ENCODE results near the gene CNBP.
A peak's percentile ranks its signal among the peaks of the same experiment; 100 is the strongest.
"Not testable (repeated sequence)": the region's sequence is repeated elsewhere in the genome, so short reads cannot be mapped to it uniquely, and the experiment has no call there.

CNBP gene

GRCh38 chr3:129183569-129184395, at the start of gene CNBP:
CNBP (minus strand) TSS chr3:129183896; CDS start chr3:129171757, 12,139 bp downstream.
- DNase-seq, result peak; percentile 97 to 100 (median 99)

GRCh38 chr3:129231331-129232119, 47.8 kb upstream of the CNBP start:
- DNase-seq, result peak in 1 of 3 donors; percentile 47

- DNase-seq, result peak; percentile 82 to 95 (median 92)
These were observed 46.8 kb upstream of the CNBP start for GRCh38 chr3:129230311-129231019.

GRCh38 chr3:129228891-129229585, 45.3 kb upstream of the CNBP start:
- peak; percentile 25 to 45 (median 37) for DNase-seq

- peak; percentile 91 for DNase-seq
These were observed 42.7 kb upstream of the CNBP start for GRCh38 chr3:129226374-129226773.

- peak; percentile 86 to 93 (median 89) for DNase-seq
These were observed 41.3 kb upstream of the CNBP start for GRCh38 chr3:129224984-129225393.

- DNase-seq, result peak in 2 of 3 donors; percentile 50 to 57
These were observed 40.7 kb upstream of the CNBP start for GRCh38 chr3:129224387-129224786.

- DNase-seq, result no peak
These were observed 35.0 kb upstream of the CNBP start for GRCh38 chr3:129218742-129219141.

- DNase-seq, result no peak
These were observed 29.5 kb upstream of the CNBP start for GRCh38 chr3:129213238-129213637.

GRCh38 chr3:129211772-129212171, 28.1 kb upstream of the CNBP start:
- DNase-seq, result peak; percentile 67 to 78 (median 74)

- DNase-seq, result no peak
These were observed 27.6 kb upstream of the CNBP start for GRCh38 chr3:129211345-129211744.

- no peak for DNase-seq
These were observed 23.8 kb upstream of the CNBP start for GRCh38 chr3:129207479-129207878.

GRCh38 chr3:129205109-129205832, 21.6 kb upstream of the CNBP start:
- DNase-seq, result no peak

- no peak for DNase-seq
These were observed 20.8 kb upstream of the CNBP start for GRCh38 chr3:129204473-129204872.

GRCh38 chr3:129199366-129199765, 15.7 kb upstream of the CNBP start:
- DNase-seq, result peak in 2 of 3 donors; percentile 41 to 44

GRCh38 chr3:129197321-129197720, 13.6 kb upstream of the CNBP start:
- peak in 1 of 3 donors; percentile 36 for DNase-seq

- DNase-seq, result no peak
These were observed 12.9 kb upstream of the CNBP start for GRCh38 chr3:129196601-129197000.

- peak; percentile 83 to 93 (median 90) for DNase-seq
These were observed 12.1 kb upstream of the CNBP start for GRCh38 chr3:129195731-129196256.

GRCh38 chr3:129189793-129190192, 6.1 kb upstream of the CNBP start:
- DNase-seq, result not testable (repeated sequence)

GRCh38 chr3:129187857-129188256, 4.2 kb upstream of the CNBP start:
- DNase-seq, result no peak

- DNase-seq, result peak in 2 of 3 donors; percentile 20 to 42
These were observed 2.1 kb upstream of the CNBP start for GRCh38 chr3:129185783-129186182.

Measured in suppressor macrophage treated with lipopolysaccharide for 1 hour (primary cell).